H1 (cell line): Measurements from ENCODE around the gene PRRT2. TPM values are rescaled to one million over a fixed set of nuclear protein-coding genes. Genes with fewer than 3 reads are reported as not detected.

Experiments
- BACH1 ChIP-seq: IDR thresholded peaks from 2 replicates; pipeline ENCODE4 v1.6.1; 2012; ENCODE audit warnings: low read length, improper control_type of control experiment
- EP300 ChIP-seq, 2 experiments: IDR thresholded peaks; 1 replicate in 1 of 2; 2 replicates in 1 of 2; pipeline ENCODE4 v1.6.1; 2011 to 2012; ENCODE audit warnings: low read depth in 2 of 2, low read length in 2 of 2, mild to moderate bottlenecking in 2 of 2, borderline replicate concordance in 1 of 2, inconsistent platforms in 1 of 2, moderate library complexity in 1 of 2
- POU5F1 ChIP-seq: IDR thresholded peaks from 2 replicates; pipeline ENCODE4 v1.6.1; 2011; ENCODE audit warnings: low read depth, mild to moderate bottlenecking, low read length, moderate library complexity
- TBP ChIP-seq: IDR thresholded peaks from 2 replicates; pipeline ENCODE4 v1.6.1; 2011; ENCODE audit warnings: low read depth, low read length, improper control_type of control experiment
- polyA plus RNA-seq, 7 experiments: library from polyadenylated mRNA; depleted of rRNA in 3 of 7; stranded (reverse) in 5 of 7; unstranded in 2 of 7; fragments of >200 nt in 5 of 7; fragments of 200-250 nt in 2 of 7; gene quantifications; 1 replicate in 5 of 7; 2 replicates in 1 of 7; 4 replicates in 1 of 7; pipeline versions ENCODE4 v1.2.1 to v1.2.3, GENCODE V29; 2011 to 2013; ENCODE audit warnings: missing spikeins in 2 of 7, mixed read lengths in 2 of 7
- total RNA-seq: library from RNA; stranded (reverse); fragmentation: NEBNext Ultra II Directional; extraction: Animal tissue kit (Norgen Biotek cat#: 25700); gene quantifications from 2 replicates; pipeline ENCODE4 v1.2.1, GENCODE V29; 2021

Gene PRRT2
- total and polyA plus RNA-seq, 2 of the 8 experiments (the other 6 are each of a cell fraction or from before 2014, with no cell fraction given): 12.8 to 32.6 TPM

GRCh38 chr16:29850998-29851397, 39.0 kb downstream of the PRRT2 start (continued):
- TF ChIP-seq BACH1 (no peak), TBP (no peak), POU5F1 (no peak), EP300 (IDR thresholded peaks at IDR 0.05; ENCODE audit: borderline replicate concordance in 1 of 2, low read depth in 2 of 2, low read length in 2 of 2) (no peak)
